Measurements from ENCODE around the gene TBC1D23.
"Not testable (repeated sequence)": the region's sequence is repeated elsewhere in the genome, so short reads cannot be mapped to it uniquely, and the experiment has no call there.

Gene TBC1D23

GRCh38 chr3:100257586-100257985 lies 3.2 kb upstream of the TBC1D23 start:
- peak; percentile 37 for DNase-seq (ENCODE audit: low read depth)

DNA sequence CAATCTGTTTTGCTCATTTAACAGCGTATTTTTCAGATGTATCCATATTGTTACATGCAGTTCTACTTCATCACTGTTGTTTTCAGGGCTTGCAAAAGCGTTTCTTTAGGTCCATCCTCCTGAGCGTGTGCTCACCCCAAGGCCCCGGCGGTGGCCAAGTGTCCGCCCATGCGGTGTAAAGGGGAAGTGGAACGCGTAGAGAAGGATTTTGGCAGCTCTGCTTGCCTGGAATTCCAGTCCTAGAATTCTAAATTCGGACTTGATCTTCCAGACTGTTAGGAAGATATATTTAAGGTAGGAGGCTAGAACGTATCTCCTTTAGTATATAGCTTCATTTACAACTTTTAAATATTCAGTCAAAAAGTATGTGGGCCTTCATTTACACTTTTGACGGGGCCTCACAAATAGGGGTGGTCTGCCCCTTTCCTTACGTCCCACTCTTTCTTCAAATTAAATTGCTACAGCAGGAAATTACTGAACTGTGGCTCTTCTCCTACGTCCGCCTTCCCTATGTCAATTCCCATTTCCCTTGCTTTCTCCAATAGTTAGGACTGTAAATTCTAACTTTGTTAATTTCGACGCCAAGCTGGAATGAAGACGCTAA lies 609 bp upstream of the TBC1D23 start:
- DNase-seq (ENCODE audit: low read depth), result peak; percentile 62

DNA sequence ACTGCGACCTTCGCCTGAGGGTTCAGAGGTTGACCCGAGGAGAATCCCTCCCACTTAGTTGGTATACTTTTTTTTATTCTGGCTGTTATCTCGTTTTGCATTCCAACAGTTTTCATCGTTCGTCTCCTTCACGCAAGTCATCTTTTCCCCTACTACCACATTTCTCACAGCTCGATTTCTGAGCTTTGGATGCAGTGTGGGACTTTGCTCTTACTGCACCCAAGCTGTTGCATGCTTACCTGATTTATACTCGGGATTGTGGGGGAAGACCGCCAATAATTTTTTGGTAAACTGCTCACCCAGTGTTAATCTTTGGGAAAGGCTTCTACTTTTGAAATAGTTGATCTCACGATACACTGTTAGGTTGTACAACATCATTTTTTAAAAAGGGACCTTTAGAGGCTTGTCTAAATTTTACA lies 702 bp downstream of the TBC1D23 start:
- DNase-seq (ENCODE audit: low read depth), result peak; percentile 85

DNA sequence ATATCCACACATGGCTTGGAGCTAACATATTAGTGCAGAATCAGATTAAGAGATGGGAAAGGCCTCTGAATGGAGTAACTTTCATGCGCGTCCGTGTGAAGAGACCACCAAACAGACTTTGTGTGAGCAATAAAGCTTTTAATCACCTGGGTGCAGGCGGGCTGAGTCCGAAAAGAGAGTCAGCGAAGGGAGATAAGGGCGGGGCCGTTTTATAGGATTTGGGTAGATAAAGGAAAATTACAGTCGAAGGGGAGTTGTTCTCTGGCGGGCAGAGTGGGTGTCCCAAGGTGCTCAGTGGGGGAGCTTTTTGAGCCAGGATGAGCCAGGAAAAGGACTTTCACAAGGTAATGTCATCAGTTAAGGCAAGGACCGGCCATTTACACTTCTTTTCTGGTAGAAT lies 2.1 kb downstream of the TBC1D23 start:
- not testable (repeated sequence) for DNase-seq (ENCODE audit: low read depth)

DNA sequence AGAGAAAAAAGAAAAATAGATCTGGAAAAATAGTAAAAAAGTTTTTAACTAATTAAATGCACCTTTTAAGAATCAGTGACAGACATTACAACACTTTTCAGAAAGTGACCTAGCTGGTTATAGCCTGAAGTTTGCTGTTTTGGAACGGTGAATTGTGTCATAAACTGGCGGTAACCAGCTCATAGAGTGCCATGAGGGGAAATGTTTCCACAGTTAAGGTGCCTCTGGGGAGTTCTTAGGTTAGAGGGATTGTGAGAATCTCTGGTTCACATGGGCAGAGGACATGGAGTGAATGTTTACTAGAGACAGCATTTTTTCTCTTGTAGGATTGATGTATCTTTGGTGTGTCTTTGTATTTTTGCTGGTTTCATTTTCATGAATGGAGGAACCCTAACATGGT lies 2.8 kb downstream of the TBC1D23 start:
- DNase-seq (ENCODE audit: low read depth), result no peak

GRCh38 chr3:100264242-100264641 lies 3.5 kb downstream of the TBC1D23 start:
- DNase-seq (ENCODE audit: low read depth), result no peak

- DNase-seq (ENCODE audit: low read depth), result peak; percentile 39
These were observed 4.2 kb downstream of the TBC1D23 start for GRCh38 chr3:100265016-100265415.

GRCh38 chr3:100266531-100266930 lies 5.7 kb downstream of the TBC1D23 start:
- no peak for DNase-seq (ENCODE audit: low read depth)

DNA sequence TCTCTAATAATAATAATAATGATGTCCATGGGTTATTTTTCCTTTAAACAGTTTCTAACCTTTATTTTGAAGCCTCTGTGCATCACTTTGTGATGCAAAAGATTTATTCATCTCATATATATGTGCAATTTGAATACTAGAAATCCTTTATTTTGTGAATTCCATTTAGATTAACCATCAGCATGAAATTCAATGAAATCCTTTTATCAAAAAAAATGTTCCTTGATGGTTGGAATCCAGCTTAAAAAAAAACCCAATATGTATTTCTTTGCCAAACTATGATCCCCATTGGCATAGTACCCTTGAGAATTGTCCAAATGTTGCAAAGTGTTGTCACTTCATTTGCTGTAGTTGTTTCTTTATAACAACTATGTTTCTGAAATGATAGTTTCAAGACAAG lies 7.4 kb downstream of the TBC1D23 start:
- no peak for DNase-seq (ENCODE audit: low read depth)

GRCh38 chr3:100269001-100269400 lies 8.2 kb downstream of the TBC1D23 start:
- DNase-seq (ENCODE audit: low read depth), result peak; percentile 50

DNA sequence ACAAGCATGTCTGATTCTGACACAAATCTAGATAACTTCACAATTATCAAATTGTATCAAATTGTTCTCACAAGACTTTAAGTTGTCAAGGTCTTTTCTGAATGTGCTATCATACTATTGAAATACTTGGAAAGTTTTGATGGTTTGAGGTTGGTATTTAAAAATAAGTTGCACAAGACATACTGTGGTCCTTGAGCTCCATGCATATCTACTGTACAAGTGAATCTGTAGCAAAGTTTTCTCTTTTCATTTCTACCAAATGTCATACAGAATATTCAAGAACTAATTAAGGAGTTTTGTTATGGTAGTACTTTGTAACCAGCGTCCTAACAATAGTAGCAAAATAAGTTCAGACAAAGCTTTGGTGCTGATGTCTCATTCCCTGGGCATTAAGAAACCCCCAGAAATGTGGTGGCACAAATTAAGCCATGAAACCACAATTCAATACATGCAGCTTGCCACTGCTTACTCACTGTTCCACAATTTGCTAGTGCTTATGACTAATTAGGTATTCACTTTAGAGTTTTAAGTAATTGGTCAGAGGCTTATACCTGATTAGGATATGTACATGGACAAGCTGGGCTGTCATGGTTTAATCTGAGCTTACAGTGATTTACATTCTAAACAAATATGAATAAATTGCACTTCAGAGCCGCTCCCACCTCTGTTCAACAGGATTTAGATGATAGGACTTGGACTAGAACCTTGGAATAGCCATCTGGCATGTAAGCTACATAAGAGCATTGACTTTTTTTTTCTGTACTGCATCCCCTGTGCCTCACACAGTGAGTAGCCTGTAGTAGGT lies 8.8 kb downstream of the TBC1D23 start:
- peak; percentile 99 for DNase-seq (ENCODE audit: low read depth)

GRCh38 chr3:100270215-100270583 lies 9.4 kb downstream of the TBC1D23 start:
- DNase-seq (ENCODE audit: low read depth), result no peak

DNA sequence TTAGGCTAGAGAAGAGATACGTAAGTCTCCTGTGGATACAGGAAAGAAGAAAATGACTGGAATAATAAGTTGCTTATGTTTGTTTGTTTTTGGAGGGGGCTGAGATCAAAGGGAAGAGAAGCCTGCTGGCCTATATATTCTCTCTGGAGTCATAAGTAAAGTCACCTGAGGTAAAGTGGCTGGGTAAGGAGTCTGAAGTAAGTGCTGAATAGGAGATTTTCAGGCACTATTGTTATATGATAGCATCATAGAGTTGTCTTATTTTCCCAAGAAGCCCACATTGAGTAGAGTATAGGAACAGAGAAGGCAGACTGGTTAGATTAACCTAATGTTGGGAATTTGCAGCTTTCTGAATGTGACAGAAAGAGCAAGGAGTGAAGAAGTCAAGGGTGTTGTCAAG lies 10.7 kb downstream of the TBC1D23 start:
- DNase-seq (ENCODE audit: low read depth), result no peak

DNA sequence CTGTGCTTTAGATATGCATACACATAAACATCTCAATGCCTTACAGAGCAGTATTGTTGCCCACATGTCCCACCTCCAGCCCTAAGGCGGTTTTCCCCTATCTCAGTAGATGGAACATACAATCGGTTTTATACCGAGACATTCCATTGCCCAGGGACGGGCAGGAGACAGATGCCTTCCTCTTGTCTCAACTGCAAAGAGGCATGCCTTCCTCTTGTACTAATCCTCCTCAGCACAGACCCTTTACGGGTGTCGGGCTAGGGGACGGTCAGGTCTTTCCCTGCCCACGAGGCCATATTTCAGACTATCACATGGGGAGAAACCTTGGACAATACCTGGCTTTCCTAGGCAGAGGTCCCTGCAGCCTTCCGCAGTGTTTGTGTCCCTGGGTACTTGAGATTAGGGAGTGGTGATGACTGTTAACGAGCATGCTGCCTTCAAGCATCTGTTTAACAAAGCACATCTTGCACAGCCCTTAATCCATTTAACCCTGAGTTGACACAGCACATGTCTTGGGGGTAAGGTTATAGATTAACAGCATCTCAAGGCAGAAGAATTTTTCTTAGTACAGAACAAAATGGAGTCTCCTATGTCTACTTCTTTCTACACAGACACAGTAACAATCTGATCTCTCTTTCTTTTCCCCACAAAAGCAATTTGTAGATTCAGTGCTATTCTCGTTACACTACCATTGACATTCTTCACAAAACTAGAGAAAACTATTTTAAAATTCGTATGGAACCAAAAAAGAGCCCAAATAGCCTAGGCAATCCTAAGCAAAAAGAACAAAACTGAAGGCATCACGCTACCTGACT lies 12.2 kb downstream of the TBC1D23 start:
- not testable (repeated sequence) for DNase-seq (ENCODE audit: low read depth)

GRCh38 chr3:100274361-100274760 lies 13.6 kb downstream of the TBC1D23 start:
- DNase-seq (ENCODE audit: low read depth), result no peak

GRCh38 chr3:100277255-100277800 lies 16.5 kb downstream of the TBC1D23 start:
- no peak for DNase-seq (ENCODE audit: low read depth)

DNA sequence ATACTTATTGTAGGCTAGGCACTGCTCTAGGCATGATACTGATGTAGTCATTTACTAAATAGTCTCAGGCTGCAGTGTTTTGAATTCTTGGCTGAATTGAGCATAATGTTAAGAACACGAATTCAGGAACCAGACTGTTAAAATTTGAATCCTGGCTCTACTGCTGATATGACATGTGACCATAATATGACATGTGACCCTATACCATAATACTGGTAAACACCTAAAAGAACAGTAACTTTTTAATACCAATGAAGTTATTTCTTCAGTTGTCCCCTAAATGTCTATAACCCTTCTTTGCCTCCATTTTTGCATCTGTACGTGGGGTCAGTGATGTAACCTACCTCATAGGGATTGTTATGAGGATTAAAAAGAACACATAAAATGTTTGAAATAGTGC lies 18.1 kb downstream of the TBC1D23 start:
- no peak for DNase-seq (ENCODE audit: low read depth)

DNA sequence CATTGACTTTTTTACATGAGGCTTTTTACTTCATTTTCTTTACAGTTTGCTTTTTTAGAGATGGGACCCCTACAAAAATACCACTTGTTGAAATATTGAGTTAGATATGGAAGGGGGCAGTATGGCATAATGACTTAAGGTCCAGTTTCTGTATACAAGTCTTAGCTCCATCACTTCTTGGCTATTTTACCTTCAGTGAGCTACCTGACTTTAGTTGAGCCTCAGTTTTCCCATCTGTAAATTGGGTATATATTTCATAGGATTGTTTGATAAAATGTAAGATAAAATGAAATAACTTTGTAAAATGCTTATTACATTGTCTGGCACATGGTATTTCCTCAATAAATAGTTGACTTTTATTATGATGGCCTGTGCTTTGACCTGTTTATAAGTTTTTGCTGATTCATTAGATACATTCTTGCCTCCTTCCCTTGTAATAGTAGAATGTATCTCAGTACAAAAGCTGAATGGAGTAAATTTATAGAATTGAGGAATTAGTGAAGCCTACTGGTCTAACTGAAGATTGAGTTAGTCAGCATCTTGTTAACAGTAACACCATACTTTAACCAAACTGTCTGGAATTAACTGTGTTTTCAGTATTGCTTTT lies 27.6 kb downstream of the TBC1D23 start:
- DNase-seq (ENCODE audit: low read depth), result no peak

DNA sequence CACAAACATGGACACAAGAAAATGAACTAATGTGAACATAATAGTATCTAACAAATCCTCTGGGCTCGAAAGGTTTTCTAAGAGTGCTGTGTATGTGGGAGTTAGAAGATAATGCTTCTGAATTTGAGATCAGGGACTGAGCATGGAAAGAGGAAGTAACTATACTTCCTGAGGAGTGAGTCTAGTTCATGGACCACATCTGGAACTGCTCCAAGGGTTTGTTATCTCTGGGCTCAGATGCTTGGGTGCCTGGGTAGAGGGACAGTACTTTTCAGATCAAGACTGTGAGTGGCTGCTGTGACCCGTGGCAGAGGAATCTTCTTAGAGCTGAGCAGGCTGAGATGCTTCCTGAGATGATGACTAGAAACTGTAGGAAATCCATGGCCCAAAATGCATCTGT lies 28.5 kb downstream of the TBC1D23 start:
- DNase-seq (ENCODE audit: low read depth), result peak; percentile 18

GRCh38 chr3:100295089-100295488 lies 34.3 kb downstream of the TBC1D23 start:
- DNase-seq (ENCODE audit: low read depth), result no peak

DNA sequence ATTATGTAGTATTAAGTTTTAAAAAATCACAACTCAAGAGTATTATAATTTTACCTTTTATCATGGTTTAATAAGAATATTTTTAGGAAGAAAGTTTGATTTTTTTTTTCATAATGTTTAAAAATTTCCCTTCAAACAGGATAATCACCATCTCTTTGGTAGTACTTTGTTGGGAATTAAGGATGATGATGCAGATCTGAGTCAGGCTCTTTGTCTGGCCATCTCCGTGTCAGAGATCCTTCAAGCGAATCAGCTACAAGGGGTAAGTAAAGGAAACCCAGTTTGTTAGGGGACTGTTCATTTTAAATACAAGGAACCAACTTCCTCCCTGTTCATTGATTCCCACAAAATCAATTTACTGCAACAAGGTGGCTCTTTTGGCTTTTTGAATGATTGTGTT lies 37.0 kb downstream of the TBC1D23 start:
- peak; percentile 21 for DNase-seq (ENCODE audit: low read depth)

DNA sequence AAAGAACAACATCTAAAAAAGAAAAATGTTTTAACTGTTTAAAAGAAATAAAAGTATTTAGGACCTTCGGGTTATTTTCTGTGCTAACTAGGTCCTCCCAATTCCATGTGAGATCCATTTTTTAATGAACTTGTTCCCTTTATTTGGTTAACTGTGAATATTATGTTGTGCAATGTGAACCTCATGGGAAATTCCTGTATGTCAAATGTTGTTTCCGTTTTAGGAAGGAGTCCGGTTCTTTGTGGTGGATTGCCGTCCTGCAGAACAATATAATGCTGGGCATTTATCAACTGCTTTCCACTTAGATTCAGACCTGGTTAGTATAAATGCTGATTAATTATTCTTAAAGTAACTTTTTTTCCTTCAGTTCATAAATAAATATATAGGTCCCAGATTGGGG lies 38.2 kb downstream of the TBC1D23 start:
- no peak for DNase-seq (ENCODE audit: low read depth)
